Psoas muscle (tissue), 8 donors: ENCODE results near the gene MCM7. TPM values are rescaled to one million over a fixed set of nuclear protein-coding genes. Genes with fewer than 3 reads are reported as not detected.

Experiments
- ATAC-seq, 4 donors: fragments of 200-7000 bp; cut with Tn5 transposase; one replicate each; pipeline ENCODE4 v1.9.1; 2020; ENCODE audit warnings: moderate library complexity in 3 of 4, mild to moderate bottlenecking in 2 of 4
- DNase-seq, 2 donors: peaks; one replicate each; pipeline ENCODE4 v3.0.0-alpha.2; 2020
- H3K27ac ChIP-seq: fragments of 200-600 bp; one replicate; pipeline ENCODE4 v1.8.0; 2022
- H3K27me3 ChIP-seq, 3 donors: fragments of 200-600 bp in 1 of 3; one replicate each; pipeline versions ENCODE4 v1.6.1 to v1.8.0; 2013 to 2022; ENCODE audit warnings: low read length in 2 of 3, mild to moderate bottlenecking in 2 of 3, moderate library complexity in 1 of 3; ENCODE audit not compliant: insufficient read depth in 3 of 3
- H3K36me3 ChIP-seq, 2 donors: fragments of 200-600 bp in 1 of 2; one replicate each; pipeline versions ENCODE4 v1.6.1 to v1.8.0; 2013 to 2022; ENCODE audit warnings: low read depth in 1 of 2, mild to moderate bottlenecking in 1 of 2, moderate library complexity in 1 of 2; ENCODE audit not compliant: insufficient read depth in 1 of 2
- H3K4me1 ChIP-seq: fragments of 200-600 bp; one replicate; pipeline ENCODE4 v1.8.0; 2022
- H3K4me3 ChIP-seq: fragments of 200-600 bp; one replicate; pipeline ENCODE4 v1.8.0; 2022; ENCODE audit warnings: mild to moderate bottlenecking
- H3K9me3 ChIP-seq: fragments of 200-600 bp; one replicate; pipeline ENCODE4 v1.8.0; 2022
- WGBS, 3 donors: extraction: QIAGEN DNeasy Blood & Tissue Kit; methylation state at CpG; one replicate each; pipeline versions ENCODE4 v1.1.6 to v1.1.7; 2013; 5-methylcytosine and 5-hydroxymethylcytosine counted together
- intact Hi-C, 2 donors: fragments of 100-400 bp; cut with DNase I; formaldehyde crosslinking; loops; one replicate each; pipeline versions ENCODE4 v1.11.0 to v1.14.2; 2022
- polyA plus RNA-seq, 3 donors: library from polyadenylated mRNA; stranded (reverse); fragments of 200-250 nt; gene quantifications; one replicate each; pipeline ENCODE4 v1.2.3, GENCODE V29; 2013
- total RNA-seq, 4 donors: library from RNA; stranded (reverse); fragmentation: NEBNext Ultra II Directional in 2 of 4; extraction: Animal tissue kit (Norgen Biotek cat#: 25700) in 2 of 4; gene quantifications; one replicate each; pipeline versions ENCODE4 v1.2.1 to v1.2.4, GENCODE V29; 2021 to 2023
- TF ChIP-seq, protein P1 (sequence below): fragments of 200-600 bp; IDR thresholded peaks from one replicate; pipeline ENCODE4 v1.8.0; 2022; ENCODE audit warnings: antibody characterized with exemption
- donor health status: healthy with polysubstance abuse.
- donor health status: DM: no; HTN: no; CAD: no; lungs with moderate emphysema.
- donor health status: Bipolar disorder and iron deficiency.
- donor health status: healthy.
- donor health status: DM: yes; HTN: yes; CAD: no.
- donor health status: DM: no; HTN: no; CAD: no.
- donor health status: DM: no; HTN: no; CAD: no.
- donor health status: DM: yes; HTN: yes; CAD: no.

Gene MCM7
- total and polyA plus RNA-seq, 7 donors, result 24.6 to 40.6 (median 33.3) TPM

DNA sequence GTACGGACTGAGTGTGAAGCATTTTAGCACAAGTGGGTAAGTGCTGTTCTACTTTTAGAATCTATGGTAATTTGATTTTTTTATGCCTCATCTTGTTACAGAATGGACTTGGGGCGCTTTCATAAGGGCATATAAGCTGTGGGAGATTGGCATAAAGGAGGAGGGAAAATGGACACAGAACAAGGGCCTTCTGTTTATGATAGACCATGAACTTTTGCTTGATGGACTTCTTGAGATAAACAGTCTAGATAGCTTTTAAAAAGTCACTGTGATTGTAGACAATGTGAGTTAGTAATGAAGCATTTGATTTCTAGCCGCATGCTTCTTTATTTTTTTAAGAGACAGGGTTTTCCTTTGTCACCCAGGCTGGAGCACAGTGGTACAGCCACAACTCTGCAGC is 49.6 kb downstream of the MCM7 start:
- 70 to 90% (median 80%) methylated on average over 3 of the region's 3 CpGs for WGBS, 3 donors
- Histone ChIP-seq H3K4me3 (no peak overlapping the region), H3K27ac (no peak overlapping the region), H3K27me3 (no peaks in the 10 kb centered on the region), H3K4me1 (peaks cover 6% of the 10 kb centered on the region), H3K9me3 (no peaks in the 10 kb centered on the region), H3K36me3 (no peaks in the 10 kb centered on the region)
- no peak for DNase-seq
- intact Hi-C loops, result loop anchor here in 1 of 2 donors (10.0 kb wide), 1 partner anchor 137 kb away; the partner anchor contains the start of gene TRIM4
- TF ChIP-seq, protein P1, sequence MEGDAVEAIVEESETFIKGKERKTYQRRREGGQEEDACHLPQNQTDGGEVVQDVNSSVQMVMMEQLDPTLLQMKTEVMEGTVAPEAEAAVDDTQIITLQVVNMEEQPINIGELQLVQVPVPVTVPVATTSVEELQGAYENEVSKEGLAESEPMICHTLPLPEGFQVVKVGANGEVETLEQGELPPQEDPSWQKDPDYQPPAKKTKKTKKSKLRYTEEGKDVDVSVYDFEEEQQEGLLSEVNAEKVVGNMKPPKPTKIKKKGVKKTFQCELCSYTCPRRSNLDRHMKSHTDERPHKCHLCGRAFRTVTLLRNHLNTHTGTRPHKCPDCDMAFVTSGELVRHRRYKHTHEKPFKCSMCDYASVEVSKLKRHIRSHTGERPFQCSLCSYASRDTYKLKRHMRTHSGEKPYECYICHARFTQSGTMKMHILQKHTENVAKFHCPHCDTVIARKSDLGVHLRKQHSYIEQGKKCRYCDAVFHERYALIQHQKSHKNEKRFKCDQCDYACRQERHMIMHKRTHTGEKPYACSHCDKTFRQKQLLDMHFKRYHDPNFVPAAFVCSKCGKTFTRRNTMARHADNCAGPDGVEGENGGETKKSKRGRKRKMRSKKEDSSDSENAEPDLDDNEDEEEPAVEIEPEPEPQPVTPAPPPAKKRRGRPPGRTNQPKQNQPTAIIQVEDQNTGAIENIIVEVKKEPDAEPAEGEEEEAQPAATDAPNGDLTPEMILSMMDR, result no peak
- ATAC-seq, result no peak

DNA sequence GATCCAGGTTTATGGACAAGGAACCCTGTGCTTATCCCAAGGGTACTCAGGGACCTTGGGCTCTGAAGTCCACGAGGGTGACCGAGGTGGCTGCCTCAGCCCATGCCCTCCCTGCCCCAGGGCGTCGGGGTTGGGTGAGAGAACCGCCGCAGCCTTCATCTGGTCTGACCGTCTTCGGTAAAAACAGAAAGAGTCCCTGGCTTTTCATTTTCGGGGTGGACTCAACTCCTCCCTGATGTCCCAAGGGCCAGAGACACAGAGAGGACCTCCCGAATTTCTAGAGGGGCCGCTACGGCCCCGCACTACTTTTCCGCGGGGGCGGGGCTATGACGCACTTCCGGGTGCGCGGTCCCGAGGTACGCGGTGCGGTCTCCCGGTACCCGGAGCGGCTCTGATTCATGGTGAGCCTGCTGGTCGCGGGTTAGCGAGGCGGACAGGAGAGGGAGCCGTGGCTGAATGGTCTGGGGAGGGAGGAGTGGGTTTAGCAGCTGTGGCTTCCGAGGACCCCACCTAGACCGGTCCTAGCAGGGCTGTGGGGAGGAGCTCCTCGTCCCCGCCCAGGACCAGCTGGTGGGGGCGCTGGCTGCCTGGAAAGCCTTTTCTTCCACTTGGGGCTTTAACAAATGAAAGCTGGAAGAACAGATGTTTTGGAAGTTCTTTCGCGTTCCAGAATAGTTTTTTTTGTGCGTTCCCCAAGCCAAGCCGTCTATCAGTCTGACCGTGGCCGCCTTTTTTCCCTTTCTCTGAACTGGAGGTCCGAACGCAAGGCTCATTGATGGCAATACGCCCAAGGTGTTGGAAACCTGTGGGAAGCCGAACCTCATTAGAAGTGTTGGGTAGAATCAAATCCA is 51.5 kb downstream of the MCM7 start, which contains the start of gene ZSCAN21:
ZSCAN21 (plus strand) TSS at position 334 of the 851 bp plus-strand sequence. CDS start 7,233 bp downstream, outside the sequence.
- 0 to 1% (median 0%) methylated on average over 47 of the region's 47 CpGs for WGBS, 3 donors
- intact Hi-C loops, result loop anchor here in 1 of 2 donors (2.0 to 10.0 kb wide), 2 partner anchors 51 to 135 kb away; partner anchors contain the start of genes AP4M1, MCM7 and TRIM4
- Histone ChIP-seq H3K27me3 (no peaks in the 10 kb centered on the region), H3K27ac (peak within 1 kb of the TSS; percentile 98), H3K36me3 (no peaks in the 10 kb centered on the region), H3K9me3 (no peaks in the 10 kb centered on the region), H3K4me3 (peak within 1 kb of the TSS; percentile 94), H3K4me1 (peaks cover 6% of the 10 kb centered on the region)
- TF ChIP-seq, protein P1, result no peak
- ATAC-seq (peak; percentile 95 to 98 (median 96)), DNase-seq (peak; percentile 90 to 94)

DNA sequence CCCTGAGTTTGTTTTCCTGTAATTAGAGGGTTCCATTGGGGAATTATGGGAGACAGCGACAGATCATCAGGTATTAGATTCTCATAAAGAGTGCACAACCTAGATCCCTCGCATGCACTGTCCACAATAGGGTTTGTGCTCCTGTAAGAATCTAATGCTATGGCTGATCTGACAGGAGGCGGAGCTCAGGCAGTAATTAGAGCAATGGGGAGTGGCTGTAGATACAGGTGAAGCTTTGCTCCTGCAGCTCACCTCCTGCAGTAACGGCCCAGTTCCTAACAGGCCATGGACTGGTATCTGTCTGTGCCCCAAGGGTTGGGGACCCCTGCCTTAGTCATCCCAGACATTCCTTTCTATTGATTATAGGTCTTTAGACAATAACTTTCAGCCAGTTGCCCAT is 52.5 kb downstream of the MCM7 start:
- TF ChIP-seq, protein P1, result no peak
- peak overlapping the region; percentile 94 for H3K4me3 ChIP-seq
- no peaks in the 10 kb centered on the region for H3K27me3 ChIP-seq
- WGBS, 3 donors, result 94% methylated on average over 4 of the region's 4 CpGs
- ATAC-seq (no peak), DNase-seq (no peak)
- no peak overlapping the region for H3K27ac ChIP-seq
- intact Hi-C loops, result loop anchor here in 1 of 2 donors (2.0 kb wide), 1 partner anchor 52 kb away; the partner anchor contains the start of genes AP4M1 and MCM7
- peaks cover 6% of the 10 kb centered on the region for H3K4me1 ChIP-seq
- H3K36me3 ChIP-seq, result no peaks in the 10 kb centered on the region
- no peaks in the 10 kb centered on the region for H3K9me3 ChIP-seq

DNA sequence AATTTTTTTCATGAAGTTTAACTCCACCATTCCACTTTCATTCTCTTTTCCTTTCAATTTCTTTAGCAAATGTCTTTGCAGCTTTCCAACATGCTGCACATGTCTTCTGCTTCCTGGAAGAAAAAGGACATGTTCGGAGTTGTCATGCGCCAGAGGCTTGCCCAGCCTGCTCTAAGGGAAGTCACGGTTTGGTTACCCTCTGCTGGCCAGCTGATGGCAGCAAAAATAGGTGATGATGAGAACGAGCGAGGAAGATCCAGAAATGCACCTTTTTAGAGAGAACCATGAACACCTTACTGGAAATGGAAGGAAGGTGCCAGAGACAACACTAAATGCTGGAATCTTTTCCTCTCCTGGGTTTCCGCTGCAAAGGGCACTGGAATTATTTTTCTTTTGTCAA is 56.5 kb downstream of the MCM7 start:
- intact Hi-C loops, result no loop called here
- TF ChIP-seq, protein P1, result no peak

More for the DNA sequence above, 56.5 kb downstream of the MCM7 start:
- DNase-seq (no peak), ATAC-seq (no peak)
- H3K27ac ChIP-seq, result no peak overlapping the region
- H3K4me3 ChIP-seq, result no peak overlapping the region
- WGBS, 3 donors, result 58 to 67% (median 62%) methylated on average over 6 of the region's 6 CpGs
- H3K4me1 ChIP-seq, result no peaks in the 10 kb centered on the region
- no peaks in the 10 kb centered on the region for H3K9me3 ChIP-seq
- no peaks in the 10 kb centered on the region for H3K36me3 ChIP-seq
- no peaks in the 10 kb centered on the region for H3K27me3 ChIP-seq

Other genes with a start within 250 kb of the MCM7 start
- not detected for gene OR2AE1, start 224.4 kb downstream of the MCM7 start, total RNA-seq
- gene OR2AE1, start 224.4 kb downstream of the MCM7 start, polyA plus RNA-seq, result under 1 TPM in 2 of 3 donors, not detected in 1; 0.05 to 0.17 TPM
- gene TRIM4, start 181.9 kb downstream of the MCM7 start, total RNA-seq, result 1 to 10 TPM; 4.4 to 8.9 (median 6.1) TPM
- 1 to 10 TPM; 2.6 to 8.8 (median 4.3) TPM for gene TRIM4, start 181.9 kb downstream of the MCM7 start, polyA plus RNA-seq
- gene GJC3, start 171.8 kb downstream of the MCM7 start, total RNA-seq, result under 1 TPM in 1 of 4 donors, not detected in 3; 0.34 TPM
- under 1 TPM; 0.08 to 0.52 (median 0.08) TPM for gene GJC3, start 171.8 kb downstream of the MCM7 start, polyA plus RNA-seq
- gene AZGP1, start 125.4 kb downstream of the MCM7 start, total RNA-seq, result under 1 TPM; 0.49 to 0.82 (median 0.59) TPM
- 1 to 10 TPM in 2 of 3 donors, under 1 TPM in 1; 0.73 to 2.4 (median 1.6) TPM for gene AZGP1, start 125.4 kb downstream of the MCM7 start, polyA plus RNA-seq
- gene ZKSCAN1, start 85.8 kb downstream of the MCM7 start, total RNA-seq, result 10 to 100 TPM; 38.5 to 40.2 (median 38.9) TPM
- 10 to 100 TPM in 1 of 3 donors, 1 to 10 TPM in 2; 5.7 to 15.8 (median 8.8) TPM for gene ZKSCAN1, start 85.8 kb downstream of the MCM7 start, polyA plus RNA-seq
- 10 to 100 TPM in 3 of 4 donors, 1 to 10 TPM in 1; 9.9 to 20.3 (median 11.7) TPM for gene ZSCAN21, start 51.6 kb downstream of the MCM7 start, total RNA-seq
- 10 to 100 TPM in 2 of 3 donors, 1 to 10 TPM in 1; 6.8 to 25.6 (median 16.2) TPM for gene ZSCAN21, start 51.6 kb downstream of the MCM7 start, polyA plus RNA-seq
- gene ZNF3, start 19.7 kb downstream of the MCM7 start, total RNA-seq, result 10 to 100 TPM; 14.6 to 23.8 (median 17.1) TPM
- gene ZNF3, start 19.7 kb downstream of the MCM7 start, polyA plus RNA-seq, result 10 to 100 TPM; 11.2 to 26.4 (median 15.1) TPM
- gene COPS6, start 12.4 kb downstream of the MCM7 start, total RNA-seq, result 100 to 1,000 TPM in 3 of 4 donors, 10 to 100 TPM in 1; 82.9 to 130 (median 111) TPM
- 100 to 1,000 TPM; 104 to 145 (median 126) TPM for gene COPS6, start 12.4 kb downstream of the MCM7 start, polyA plus RNA-seq
- gene AP4M1, start 246 bp upstream of the MCM7 start, total RNA-seq, result 10 to 100 TPM in 2 of 4 donors, 1 to 10 TPM in 2; 8.8 to 12.9 (median 10.8) TPM
- 10 to 100 TPM; 10.9 to 19.2 (median 14.5) TPM for gene AP4M1, start 246 bp upstream of the MCM7 start, polyA plus RNA-seq
- gene TAF6, start 18.0 kb upstream of the MCM7 start, total RNA-seq, result 10 to 100 TPM; 26.8 to 40.5 (median 31.7) TPM
- gene TAF6, start 18.0 kb upstream of the MCM7 start, polyA plus RNA-seq, result 10 to 100 TPM; 31.4 to 58.4 (median 34.8) TPM
- 1 to 10 TPM; 2.2 to 3.9 (median 2.5) TPM for gene CNPY4, start 18.2 kb upstream of the MCM7 start, total RNA-seq
- gene CNPY4, start 18.2 kb upstream of the MCM7 start, polyA plus RNA-seq, result 1 to 10 TPM; 2.9 to 7.0 (median 4.4) TPM
- 1 to 10 TPM in 3 of 4 donors, under 1 TPM in 1; 0.91 to 2.6 (median 1.7) TPM for gene MBLAC1, start 25.6 kb upstream of the MCM7 start, total RNA-seq
- gene MBLAC1, start 25.6 kb upstream of the MCM7 start, polyA plus RNA-seq, result 1 to 10 TPM; 1.8 to 3.8 (median 2.7) TPM
- 10 to 100 TPM; 48.7 to 74.6 (median 68.1) TPM for gene LAMTOR4, start 47.5 kb upstream of the MCM7 start, total RNA-seq
- 100 to 1,000 TPM; 118 to 141 (median 140) TPM for gene LAMTOR4, start 47.5 kb upstream of the MCM7 start, polyA plus RNA-seq
- gene TRAPPC14, start 57.3 kb upstream of the MCM7 start, total RNA-seq, result 10 to 100 TPM in 1 of 4 donors, 1 to 10 TPM in 3; 4.1 to 14.2 (median 7.4) TPM
- gene TRAPPC14, start 57.3 kb upstream of the MCM7 start, polyA plus RNA-seq, result 10 to 100 TPM in 1 of 3 donors, 1 to 10 TPM in 2; 5.2 to 13.1 (median 9.8) TPM
- 1 to 10 TPM in 2 of 4 donors, under 1 TPM in 2; 0.23 to 3.8 (median 0.95) TPM for gene GAL3ST4, start 67.2 kb upstream of the MCM7 start, total RNA-seq
- under 1 TPM; 0.45 to 0.57 (median 0.52) TPM for gene GAL3ST4, start 67.2 kb upstream of the MCM7 start, polyA plus RNA-seq
- under 1 TPM; 0.16 to 0.77 (median 0.36) TPM for gene GPC2, start 76.0 kb upstream of the MCM7 start, total RNA-seq
- gene GPC2, start 76.0 kb upstream of the MCM7 start, polyA plus RNA-seq, result under 1 TPM; 0.30 to 0.38 (median 0.33) TPM
- gene STAG3, start 76.5 kb upstream of the MCM7 start, total RNA-seq, result under 1 TPM; 0.25 to 0.82 (median 0.47) TPM
- gene STAG3, start 76.5 kb upstream of the MCM7 start, polyA plus RNA-seq, result under 1 TPM; 0.18 to 0.86 (median 0.51) TPM
- under 1 TPM in 1 of 4 donors, not detected in 3; 0.61 TPM for gene PVRIG, start 118.6 kb upstream of the MCM7 start, total RNA-seq
- gene PVRIG, start 118.6 kb upstream of the MCM7 start, polyA plus RNA-seq, result under 1 TPM; 0.05 to 0.14 (median 0.06) TPM
- not detected for gene SPDYE3, start 206.3 kb upstream of the MCM7 start, total RNA-seq
- under 1 TPM in 2 of 3 donors, not detected in 1; 0.09 to 0.19 TPM for gene SPDYE3, start 206.3 kb upstream of the MCM7 start, polyA plus RNA-seq